ENCODE data around the gene CAST.
A peak's percentile ranks its signal among the peaks of the same experiment; 100 is the strongest.
"Not testable (repeated sequence)": the region's sequence is repeated elsewhere in the genome, so short reads cannot be mapped to it uniquely, and the experiment has no call there.

CAST gene, protein sequence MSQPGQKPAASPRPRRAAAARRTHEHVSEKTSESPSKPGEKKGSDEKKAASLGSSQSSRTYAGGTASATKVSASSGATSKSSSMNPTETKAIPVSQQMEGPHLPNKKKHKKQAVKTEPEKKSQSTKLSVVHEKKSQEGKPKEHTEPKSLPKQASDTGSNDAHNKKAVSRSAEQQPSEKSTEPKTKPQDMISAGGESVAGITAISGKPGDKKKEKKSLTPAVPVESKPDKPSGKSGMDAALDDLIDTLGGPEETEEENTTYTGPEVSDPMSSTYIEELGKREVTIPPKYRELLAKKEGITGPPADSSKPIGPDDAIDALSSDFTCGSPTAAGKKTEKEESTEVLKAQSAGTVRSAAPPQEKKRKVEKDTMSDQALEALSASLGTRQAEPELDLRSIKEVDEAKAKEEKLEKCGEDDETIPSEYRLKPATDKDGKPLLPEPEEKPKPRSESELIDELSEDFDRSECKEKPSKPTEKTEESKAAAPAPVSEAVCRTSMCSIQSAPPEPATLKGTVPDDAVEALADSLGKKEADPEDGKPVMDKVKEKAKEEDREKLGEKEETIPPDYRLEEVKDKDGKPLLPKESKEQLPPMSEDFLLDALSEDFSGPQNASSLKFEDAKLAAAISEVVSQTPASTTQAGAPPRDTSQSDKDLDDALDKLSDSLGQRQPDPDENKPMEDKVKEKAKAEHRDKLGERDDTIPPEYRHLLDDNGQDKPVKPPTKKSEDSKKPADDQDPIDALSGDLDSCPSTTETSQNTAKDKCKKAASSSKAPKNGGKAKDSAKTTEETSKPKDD

DNA sequence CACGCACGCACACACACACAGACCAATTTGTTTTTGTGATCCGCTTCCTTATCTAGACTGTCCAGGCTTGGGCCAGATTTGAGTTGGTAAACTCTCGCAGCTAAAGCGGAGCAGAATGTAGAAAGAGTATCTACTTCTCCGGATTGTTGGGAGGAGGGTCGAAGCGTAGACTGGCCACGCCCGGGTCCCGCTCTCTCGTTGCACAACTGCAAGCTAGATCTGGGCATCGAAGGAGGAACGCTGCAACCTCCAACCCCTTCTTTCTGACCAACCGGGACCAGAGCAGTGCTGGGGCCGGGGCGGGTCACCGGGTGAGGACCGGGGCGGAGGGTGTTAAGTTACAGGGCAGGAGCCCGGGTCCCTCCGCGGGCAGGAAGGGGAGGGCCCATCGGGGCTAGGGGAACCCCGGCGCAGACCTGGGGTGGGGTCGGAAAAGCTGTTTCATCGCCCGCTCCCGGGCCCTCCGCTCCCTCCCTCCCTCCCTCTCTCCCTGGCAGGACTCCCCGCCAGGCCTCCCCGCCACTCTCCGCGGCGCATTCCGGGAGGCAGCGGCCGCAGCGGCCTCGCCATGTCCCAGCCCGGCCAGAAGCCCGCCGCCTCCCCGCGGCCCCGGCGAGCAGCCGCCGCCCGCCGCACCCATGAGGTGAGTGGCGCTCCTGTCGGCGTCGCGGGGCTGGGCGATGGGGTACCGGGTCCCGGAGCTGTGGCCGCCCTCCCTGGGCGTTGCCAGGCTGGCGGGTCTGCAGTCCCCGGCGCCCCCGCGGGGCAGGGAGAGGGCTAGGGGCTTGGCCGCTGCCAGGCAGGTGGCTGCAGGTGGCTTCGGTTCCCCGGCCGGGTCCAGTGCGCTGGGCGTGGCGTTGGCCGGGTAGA is at the start of gene CAST:
CAST (plus strand) TSS at position 522 of the 870 bp plus-strand sequence; CDS start at position 569, 47 bp downstream.
- TF ChIP-seq ZNF274 (IDR thresholded peaks at IDR 0.05; ENCODE audit: low read depth, low read length) = no peak
- H3K4me3 ChIP-seq (ENCODE audit: low read length) = peak within 1 kb of the TSS; percentile 76

DNA sequence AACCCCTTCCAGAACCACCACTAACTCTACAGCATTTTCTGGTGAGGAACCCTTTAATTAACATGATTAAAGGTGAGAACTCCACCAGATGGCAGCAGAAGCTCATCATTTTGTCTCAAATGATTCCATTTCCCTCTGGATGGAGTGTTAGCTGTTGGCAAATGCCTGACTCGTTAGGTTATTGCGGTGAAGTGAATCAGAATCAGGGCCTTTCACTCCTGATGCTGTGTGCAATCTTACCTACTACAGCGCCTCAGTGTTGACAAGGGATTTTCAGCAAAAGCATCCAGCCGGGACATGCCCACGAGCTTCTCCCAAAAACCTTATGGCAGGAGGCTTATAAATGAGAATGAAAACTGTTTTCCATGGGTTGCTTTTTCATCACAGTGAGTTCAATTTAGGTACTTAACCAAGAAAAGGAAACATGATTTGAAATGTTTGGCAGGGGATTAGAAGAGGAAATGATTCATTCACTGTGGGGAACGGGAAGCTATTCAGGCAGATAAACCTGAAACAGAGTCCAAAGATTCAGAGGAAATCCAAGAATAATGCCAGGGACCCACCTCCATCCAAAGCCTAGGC is 48.0 kb upstream of the CAST start:
- no peak overlapping the region for H3K4me3 ChIP-seq (ENCODE audit: low read length)
- no peak for TF ChIP-seq ZNF274 (IDR thresholded peaks at IDR 0.05; ENCODE audit: low read depth, low read length)

DNA sequence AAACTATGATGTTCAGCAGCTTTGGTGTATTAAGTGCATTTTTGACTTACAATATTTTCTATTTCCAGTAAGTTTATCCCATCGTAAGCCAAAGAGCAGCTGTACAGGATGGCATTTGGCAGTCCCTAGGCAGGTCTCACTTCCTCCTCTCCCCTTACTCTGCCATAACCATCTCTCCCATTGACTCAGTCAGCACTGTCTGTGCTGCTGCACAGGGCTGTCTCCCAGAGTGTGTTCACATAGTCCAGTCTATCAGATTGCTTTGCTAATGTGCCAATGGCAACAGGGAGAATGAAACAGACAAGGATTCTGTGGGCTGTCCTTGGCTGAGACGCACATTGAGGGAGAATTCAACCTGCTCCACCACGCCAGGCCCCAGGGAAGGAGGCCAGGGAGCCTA is 47.0 kb upstream of the CAST start:
- no peak overlapping the region for H3K4me3 ChIP-seq (ENCODE audit: low read length)
- no peak for TF ChIP-seq ZNF274 (IDR thresholded peaks at IDR 0.05; ENCODE audit: low read depth, low read length)

DNA sequence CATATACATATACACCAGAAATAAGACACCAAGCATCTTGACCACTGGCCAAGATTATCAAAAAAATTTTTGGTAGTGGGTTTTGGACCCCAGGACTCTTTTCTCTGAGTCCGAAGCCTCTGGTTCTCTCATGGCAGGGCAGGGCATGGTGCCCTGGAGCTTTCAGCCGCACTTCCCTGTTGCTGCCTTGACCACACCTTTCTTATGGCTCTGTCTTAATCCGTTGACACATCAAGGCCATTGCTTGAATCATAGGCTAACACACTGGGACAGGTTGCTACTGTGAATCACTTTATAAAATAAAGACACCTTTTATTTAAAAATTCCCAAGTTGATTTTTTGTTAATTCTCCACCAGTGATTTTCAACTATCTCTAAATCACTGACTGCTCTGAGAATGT is 45.4 kb upstream of the CAST start:
- H3K4me3 ChIP-seq (ENCODE audit: low read length) = no peak overlapping the region
- TF ChIP-seq ZNF274 (IDR thresholded peaks at IDR 0.05; ENCODE audit: low read depth, low read length) = no peak

DNA sequence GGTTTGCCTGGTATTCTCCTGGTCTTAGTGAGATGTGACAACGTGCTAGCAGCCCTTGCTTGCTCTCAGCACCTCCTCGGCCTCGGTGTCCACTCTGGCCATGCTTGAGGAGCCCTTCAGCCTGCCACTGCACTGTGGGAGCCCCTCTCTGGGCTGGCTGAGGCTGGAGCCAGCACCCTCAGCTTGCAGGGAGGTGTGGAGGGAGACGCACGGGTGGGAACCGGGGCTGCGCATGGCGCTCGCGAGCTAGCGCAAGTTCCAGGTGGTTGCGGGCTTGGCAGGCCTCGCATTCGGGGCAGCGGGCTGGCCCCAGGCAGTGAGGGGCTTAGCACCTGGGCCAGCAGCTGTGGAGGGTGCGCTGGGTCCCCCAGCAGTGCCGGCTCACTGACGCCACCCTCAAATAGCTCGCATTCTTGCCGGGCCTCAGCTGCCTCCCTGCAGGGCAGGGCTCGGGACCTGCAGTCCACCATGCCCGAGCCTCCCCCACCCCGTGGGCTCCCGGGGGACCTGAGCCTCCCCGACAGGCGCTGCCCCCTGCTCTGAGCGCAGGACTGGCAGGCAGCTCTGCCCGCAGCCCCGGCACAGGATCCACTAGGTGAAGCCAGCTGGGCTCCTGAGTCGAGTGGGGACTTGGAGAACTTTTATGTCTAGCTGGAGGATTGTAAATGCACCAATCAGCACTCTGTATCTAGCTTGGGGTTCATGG is 43.7 kb upstream of the CAST start:
- not testable (repeated sequence) for H3K4me3 ChIP-seq (ENCODE audit: low read length)

DNA sequence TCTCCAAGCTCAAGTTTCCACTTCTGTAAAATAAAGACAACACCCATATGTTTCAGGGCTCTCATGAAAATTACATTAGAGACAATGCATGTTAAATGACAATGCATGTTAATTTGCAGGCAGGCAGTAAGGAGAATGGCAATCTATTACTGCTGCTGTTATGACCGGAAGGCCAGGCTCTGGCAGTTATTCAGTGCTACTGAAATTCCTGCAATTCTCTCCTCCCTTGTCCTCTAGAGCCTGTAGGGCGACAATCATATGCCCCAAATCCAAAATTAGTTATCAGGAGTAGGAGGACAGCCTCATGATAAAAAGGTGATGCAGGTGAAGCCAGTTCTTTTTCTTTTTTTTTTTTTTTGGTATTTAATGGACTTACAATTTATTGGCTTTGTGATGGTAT is 42.2 kb upstream of the CAST start:
- H3K4me3 ChIP-seq (ENCODE audit: low read length) = no peak overlapping the region
- TF ChIP-seq ZNF274 (IDR thresholded peaks at IDR 0.05; ENCODE audit: low read depth, low read length) = no peak

DNA sequence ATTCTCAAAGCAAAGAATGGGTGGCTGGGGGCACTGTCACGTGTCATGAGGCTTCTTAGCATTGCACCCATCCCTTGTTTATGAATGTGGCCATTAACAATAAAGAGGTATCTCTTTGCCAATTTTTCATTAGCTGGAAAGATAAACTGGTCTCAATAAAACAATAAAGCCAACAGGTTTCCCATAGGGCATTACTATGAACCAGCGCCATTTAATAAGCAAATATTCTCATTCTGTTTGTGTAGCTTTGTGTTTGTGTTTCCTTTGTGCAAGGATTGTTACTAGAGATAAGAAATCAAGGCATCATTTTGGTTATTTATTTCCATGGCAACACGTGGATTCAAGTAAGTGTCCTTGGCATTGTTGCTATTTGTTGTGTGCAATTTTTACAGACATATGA is 37.6 kb upstream of the CAST start:
- TF ChIP-seq ZNF274 (IDR thresholded peaks at IDR 0.05; ENCODE audit: low read depth, low read length) = no peak
- no peak overlapping the region for H3K4me3 ChIP-seq (ENCODE audit: low read length)

DNA sequence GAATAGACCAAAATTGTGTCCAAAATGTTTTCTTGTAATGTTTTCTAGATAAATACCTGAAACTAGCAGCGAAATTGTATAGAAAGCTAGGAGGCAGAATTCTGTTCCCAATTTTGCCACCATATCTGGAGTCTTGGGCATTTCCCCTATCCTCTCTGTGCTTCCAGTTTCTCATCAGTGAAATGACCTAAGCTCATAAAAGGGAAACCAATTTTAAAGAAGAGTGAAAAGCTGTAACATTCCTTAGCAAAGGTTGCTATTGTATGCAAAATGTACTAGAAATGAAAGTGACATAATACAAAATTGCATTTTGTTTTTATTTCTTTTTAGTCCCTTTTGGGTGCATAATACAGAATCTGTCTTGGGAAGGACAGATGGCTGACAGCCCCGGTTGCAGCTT is 36.8 kb upstream of the CAST start:
- H3K4me3 ChIP-seq (ENCODE audit: low read length) = no peak overlapping the region
- TF ChIP-seq ZNF274 (IDR thresholded peaks at IDR 0.05; ENCODE audit: low read depth, low read length) = no peak

DNA sequence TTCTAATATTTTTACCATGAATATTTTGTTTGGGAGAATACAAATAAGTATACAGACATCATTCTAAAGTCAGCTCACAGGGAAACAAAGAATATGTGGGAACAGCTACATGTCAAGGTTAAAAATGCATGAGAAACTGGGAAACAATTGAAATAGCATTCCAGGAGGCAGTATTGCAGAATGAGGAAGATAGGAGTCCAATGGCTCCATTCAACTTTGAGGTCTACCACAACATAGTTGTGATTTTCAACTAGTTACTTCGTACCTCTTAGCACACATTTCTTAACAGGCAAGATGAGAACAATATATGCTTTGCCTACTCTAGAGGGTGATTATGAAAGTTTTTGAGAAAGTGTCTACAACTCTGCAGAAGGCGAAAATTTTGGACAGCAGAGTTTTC is 35.2 kb upstream of the CAST start:
- no peak for TF ChIP-seq ZNF274 (IDR thresholded peaks at IDR 0.05; ENCODE audit: low read depth, low read length)
- no peak overlapping the region for H3K4me3 ChIP-seq (ENCODE audit: low read length)

DNA sequence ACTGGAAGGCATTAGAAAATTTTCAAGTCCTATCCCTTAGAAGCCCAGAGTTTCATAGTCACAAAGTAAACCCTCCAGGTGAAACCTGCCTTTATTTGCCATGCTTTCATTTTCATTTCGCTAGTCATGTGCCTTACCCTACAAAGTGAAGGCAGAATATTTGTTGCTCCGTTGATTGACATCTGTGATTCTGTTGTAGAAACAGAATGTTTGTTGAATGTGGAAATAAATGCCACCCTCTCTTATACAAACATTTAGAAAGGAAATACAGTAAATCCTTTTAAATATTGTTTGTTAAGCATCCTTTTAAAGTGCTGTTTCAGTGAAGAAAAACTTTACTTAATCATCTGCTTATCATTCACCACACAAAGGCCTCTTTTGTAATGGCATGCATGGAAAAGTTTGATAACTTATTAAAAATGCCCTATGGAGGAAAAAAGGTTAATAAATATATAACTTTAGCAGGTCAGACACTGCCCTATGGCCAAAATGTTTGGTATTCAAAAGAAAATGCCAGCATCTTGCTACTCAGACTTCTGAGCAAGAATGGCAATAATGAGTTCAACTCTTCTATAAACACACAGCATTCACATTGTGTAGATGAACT is 34.3 kb upstream of the CAST start:
- no peak overlapping the region for H3K4me3 ChIP-seq (ENCODE audit: low read length)
- no peak for TF ChIP-seq ZNF274 (IDR thresholded peaks at IDR 0.05; ENCODE audit: low read depth, low read length)

DNA sequence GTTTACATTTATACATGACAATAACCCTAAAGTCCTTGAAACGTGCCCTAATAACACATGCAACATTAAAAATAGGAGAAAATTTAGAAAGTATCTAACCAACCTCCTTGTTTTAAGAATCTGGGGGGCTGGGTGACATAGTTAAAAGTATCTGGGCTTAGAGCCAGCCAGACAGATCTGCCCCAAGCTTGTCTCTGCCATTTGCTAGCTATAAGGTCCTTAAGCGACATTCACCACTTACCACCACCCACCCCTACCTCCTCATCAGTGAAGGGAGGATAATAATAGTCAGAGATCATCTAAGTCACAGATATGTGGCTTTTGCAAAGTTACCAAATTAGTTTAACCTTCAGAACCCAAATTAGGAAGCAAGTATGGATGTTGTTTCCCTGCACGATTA is 33.8 kb upstream of the CAST start:
- no peak for TF ChIP-seq ZNF274 (IDR thresholded peaks at IDR 0.05; ENCODE audit: low read depth, low read length)
- H3K4me3 ChIP-seq (ENCODE audit: low read length) = no peak overlapping the region

DNA sequence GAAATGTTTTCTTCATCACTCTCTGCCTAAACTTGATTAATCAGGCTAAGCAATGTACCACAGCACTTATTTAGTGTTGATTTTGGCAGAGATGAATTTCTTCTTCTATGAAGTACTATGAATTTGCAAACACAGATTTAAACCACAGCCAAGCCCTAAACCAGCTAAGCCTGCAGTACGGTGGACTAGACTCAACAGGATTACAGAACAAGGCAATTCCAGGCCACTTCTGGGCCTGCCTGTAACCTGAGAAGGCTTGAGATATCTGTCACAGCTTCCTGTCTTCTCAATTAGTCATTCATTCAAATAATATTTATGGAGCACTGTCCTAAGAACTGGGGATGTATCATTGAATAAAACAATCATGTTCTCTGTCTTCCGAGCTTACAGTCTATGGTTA is 32.4 kb upstream of the CAST start:
- no peak overlapping the region for H3K4me3 ChIP-seq (ENCODE audit: low read length)
- TF ChIP-seq ZNF274 (IDR thresholded peaks at IDR 0.05; ENCODE audit: low read depth, low read length) = no peak

DNA sequence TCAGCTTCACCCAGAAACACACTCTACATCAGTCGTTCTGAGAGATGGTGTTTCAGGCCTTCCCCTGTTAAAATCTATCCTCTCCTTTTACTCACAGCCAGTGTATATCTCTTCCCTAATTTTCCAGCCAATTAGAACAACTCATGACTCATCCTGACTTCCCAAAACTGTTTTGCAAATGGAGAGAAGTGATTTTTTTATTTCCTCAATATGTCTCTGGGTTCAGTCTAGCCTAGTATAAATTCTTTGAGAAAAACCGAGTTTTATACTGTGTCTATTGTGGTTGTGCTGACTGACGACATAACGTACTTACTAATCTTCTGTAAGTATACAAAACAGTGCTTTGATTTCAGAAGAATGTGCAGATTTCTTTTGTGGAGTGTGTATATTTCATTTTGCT is 28.4 kb upstream of the CAST start:
- no peak overlapping the region for H3K4me3 ChIP-seq (ENCODE audit: low read length)
- no peak for TF ChIP-seq ZNF274 (IDR thresholded peaks at IDR 0.05; ENCODE audit: low read depth, low read length)

Measured in GM08714 (cell line).